GM18498 (cell line): ENCODE data around the gene INF2.

Source experiments
- ATAC-seq: cut with Tn5 transposase; IDR thresholded peaks from one replicate; pipeline ENCODE4 v1.9.1; 2021; ENCODE audit warnings: mild to moderate bottlenecking, moderate library complexity; ENCODE audit not compliant: unreplicated experiment

INF2 gene

DNA sequence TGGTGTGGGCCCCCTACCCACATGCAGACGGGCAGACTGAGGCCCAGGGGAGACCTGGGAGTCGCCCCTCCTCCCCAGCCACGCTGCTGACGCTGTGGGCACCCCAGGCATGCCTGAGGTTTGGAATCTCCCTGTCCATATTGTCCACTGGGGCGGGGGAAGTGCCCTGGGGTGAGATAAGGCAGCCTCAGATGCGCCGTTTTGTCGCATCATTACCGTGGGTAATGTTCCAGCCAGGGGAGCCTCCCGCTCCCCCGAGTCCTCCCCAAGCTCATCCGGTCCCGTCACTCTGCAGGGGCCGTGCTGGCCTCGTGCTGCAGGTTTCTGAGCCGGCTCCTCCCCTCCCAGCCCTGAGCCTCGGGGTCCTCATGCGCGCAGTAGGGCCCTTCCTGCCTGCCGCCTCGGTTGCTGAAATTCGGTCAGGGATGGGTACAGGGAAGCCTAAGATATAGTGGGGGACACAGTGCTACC lies 11.4 kb downstream of the INF2 start:
- no peak for ATAC-seq

GRCh38 chr14:104701383-104702076 lies 12.1 kb downstream of the INF2 start:
- no peak for ATAC-seq

GRCh38 chr14:104702106-104702505 lies 12.7 kb downstream of the INF2 start:
- no peak for ATAC-seq

GRCh38 chr14:104702673-104703072 lies 13.3 kb downstream of the INF2 start:
- ATAC-seq: no peak

DNA sequence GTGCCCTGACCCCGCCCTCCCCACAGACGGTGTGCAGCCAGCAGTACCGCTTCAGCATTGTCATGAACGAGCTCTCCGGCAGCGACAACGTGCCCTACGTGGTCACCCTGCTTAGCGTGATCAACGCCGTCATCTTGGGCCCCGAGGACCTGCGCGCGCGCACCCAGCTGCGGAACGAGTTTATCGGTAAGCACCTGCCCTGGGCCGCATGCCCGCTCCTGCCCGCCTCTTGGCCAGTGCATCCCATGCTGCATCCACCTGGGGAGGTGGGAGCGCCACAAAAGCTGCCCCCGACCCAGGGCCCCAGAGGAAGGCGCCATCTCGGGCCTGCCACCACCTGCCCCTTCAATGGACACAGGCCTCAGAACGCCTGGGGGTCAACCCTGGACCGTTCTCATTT lies 13.9 kb downstream of the INF2 start:
- no peak for ATAC-seq

DNA sequence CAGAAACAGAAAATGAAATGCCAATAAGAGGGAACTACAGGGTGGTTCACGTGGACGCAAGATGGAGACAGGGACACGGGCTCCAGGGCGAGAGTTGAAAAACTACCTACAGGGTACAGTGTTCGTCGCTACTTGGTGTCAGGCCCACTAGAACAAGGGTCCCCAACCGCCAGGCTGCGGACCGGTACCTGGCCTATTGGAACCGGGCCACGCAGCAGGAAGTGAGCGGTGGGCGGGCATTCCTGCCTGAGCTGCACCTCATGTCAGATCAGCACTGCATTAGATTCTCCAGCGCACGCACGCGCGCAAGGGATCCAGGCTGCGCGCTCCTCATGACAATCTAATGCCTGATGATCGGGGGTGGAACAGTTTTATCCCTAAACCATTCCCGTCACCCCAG lies 14.8 kb downstream of the INF2 start:
- no peak for ATAC-seq

- no peak for ATAC-seq
Observed at GRCh38 chr14:104705340-104706047, 16.1 kb downstream of the INF2 start.

DNA sequence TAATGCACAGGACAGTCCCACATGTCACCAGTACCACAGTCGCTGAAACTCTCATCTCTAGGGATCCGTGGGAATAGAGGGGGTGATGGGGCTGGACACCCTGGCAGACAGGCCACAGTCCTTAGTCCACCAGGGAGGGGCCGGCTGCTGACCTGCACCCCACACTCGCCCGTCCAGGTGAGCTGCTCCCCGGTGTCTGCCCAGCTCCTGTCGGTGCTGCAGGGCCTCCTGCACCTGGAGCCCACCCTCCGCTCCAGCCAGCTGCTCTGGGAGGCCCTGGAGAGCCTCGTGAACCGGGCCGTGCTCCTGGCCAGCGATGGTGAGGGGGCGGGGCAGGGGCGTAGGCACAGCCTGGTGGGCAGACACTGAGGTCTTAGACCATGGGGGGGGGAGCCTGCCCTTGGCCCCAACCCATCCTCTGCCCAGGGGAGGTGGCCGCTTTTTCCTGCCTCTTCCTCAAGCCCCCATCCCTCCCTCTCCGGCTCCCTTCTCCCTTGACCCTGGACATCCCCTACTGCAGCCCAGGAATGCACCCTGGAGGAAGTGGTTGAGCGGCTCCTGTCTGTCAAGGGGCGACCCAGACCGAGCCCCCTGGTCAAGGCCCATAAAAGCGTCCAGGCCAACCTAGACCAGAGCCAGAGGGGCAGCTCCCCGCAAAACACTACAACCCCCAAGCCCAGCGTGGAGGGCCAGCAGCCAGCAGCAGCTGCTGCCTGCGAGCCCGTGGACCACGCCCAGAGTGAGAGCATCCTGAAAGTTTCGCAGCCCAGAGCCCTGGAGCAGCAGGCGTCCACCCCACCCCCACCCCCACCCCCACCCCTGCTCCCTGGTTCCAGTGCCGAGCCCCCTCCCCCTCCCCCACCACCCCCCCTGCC lies 17.6 kb downstream of the INF2 start:
- ATAC-seq: no peak

GRCh38 chr14:104707608-104708595 lies 18.5 kb downstream of the INF2 start:
- no peak for ATAC-seq

DNA sequence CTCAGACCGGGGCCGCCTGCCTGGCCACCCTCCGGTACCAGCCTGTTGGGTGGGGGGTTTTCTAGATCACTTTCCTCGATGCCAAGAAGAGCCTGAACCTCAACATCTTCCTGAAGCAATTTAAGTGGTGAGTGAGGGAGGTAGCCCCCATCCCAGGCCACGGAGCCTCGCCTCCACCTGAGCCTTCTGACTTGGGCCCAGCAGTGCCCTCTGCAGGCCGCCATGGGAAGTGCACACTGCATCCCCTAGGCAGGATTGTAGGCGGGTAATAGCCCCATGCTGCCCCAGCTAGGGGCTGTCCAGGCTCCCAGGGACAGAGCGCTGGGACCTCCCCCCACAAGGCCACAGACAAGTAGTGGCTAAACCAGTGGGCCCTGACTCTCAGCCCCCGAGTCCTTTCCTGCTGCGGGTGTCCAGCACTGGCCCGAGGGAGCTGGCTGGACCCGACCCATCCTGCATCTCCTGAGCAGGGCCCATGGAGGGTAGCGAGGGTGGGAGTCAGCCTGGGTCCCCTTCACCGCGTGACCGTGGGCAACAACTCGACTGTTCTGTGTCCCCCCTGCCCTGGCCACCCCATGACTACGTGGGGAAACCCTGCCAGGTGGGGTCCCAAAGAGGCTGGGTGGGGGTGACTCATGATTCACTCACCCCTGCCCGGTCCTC lies 19.3 kb downstream of the INF2 start:
- peak; percentile 58 for ATAC-seq

DNA sequence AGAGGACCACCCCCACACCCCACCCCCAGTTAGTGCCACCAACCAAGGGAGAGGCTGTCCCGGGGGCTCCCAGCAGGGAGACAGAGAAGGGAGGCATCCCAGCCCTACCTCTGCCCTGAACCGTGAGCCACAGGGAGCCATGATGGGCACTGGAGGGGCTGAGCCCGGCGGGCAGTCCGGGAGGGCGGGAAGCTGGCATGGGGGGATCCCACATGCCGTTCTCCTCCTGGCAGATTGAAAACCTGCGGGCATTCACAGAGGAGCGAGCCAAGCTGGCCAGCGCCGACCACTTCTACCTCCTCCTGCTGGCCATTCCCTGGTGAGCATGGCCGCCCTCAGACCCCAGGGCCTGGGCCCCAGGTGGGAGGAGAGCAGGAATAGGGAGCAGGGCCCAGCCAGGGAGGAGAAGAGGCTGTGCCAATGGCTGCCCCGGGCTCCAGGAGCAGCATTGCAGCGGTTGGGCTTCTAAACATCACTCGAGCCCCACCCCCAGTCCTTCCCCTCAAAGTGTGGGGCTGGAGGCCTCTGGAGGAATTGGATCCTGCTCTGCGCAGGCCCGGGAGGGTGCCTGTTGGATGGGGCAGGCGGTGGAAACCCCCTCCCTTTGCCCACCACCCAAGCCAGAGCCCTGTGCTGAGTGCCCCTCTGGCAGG lies 20.1 kb downstream of the INF2 start:
- ATAC-seq: no peak

GRCh38 chr14:104710071-104710735 lies 20.8 kb downstream of the INF2 start:
- ATAC-seq: no peak

DNA sequence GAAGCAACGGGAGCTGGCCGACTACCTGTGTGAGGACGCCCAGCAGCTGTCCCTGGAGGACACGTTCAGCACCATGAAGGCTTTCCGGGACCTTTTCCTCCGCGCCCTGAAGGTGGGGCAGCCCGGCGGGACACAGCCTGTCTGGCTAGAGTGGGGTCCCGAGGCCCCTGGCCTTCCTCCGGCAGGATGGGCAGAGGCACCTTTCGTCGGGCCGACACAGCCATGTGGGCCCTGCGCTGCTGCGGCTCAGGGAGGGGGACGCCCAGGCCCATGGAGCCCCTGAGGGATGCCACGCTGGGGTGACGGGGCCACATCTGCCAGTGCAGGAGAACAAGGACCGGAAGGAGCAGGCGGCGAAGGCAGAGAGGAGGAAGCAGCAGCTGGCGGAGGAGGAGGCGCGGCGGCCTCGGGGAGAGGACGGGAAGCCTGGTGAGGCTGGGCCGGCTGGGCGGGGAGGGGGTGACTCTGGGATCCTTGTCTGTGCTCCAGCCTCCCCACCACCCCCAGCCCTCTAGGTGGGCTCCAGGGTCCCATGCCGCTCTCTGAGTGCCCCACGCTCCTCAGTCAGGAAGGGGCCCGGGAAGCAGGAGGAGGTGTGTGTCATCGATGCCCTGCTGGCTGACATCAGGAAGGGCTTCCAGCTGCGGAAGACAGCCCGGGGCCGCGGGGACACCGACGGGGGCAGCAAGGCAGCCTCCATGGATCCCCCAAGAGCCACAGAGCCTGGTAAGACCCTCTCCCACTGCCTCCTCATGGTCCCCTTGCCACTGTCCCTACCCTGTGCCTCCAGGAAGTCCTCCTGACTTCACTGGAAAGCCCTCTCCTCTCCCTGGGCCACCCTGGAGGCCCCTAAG lies 23.7 kb downstream of the INF2 start:
- ATAC-seq: no peak

DNA sequence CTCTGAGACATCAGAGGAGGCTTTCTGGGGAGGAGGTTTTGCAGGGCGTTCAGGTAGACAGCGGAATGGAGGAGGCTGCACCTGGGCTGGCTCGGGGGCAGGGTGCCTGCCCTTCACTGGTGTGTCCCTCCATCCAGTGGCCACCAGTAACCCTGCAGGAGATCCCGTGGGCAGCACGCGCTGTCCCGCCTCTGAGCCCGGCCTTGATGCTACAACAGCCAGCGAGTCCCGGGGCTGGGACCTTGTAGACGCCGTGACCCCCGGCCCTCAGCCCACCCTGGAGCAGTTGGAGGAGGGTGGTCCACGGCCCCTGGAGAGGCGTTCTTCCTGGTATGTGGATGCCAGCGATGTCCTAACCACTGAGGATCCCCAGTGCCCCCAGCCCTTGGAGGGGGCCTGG lies 24.6 kb downstream of the INF2 start:
- ATAC-seq: no peak

DNA sequence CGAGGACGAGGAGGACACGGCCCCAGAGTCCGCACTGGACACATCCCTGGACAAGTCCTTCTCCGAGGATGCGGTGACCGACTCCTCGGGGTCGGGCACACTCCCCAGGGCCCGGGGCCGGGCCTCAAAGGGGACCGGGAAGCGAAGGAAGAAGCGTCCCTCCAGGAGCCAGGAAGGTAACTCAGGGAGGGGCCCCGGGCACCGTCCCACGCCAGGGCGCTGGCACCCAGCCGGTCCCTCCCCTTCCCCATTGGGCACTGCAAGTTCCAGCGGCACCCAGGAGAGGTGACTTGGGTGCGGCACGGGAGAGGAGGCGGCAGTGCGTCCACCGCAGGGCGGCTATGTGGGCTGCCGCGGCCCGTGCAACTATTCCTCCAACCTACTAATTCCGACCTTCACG lies 25.3 kb downstream of the INF2 start:
- ATAC-seq: no peak

DNA sequence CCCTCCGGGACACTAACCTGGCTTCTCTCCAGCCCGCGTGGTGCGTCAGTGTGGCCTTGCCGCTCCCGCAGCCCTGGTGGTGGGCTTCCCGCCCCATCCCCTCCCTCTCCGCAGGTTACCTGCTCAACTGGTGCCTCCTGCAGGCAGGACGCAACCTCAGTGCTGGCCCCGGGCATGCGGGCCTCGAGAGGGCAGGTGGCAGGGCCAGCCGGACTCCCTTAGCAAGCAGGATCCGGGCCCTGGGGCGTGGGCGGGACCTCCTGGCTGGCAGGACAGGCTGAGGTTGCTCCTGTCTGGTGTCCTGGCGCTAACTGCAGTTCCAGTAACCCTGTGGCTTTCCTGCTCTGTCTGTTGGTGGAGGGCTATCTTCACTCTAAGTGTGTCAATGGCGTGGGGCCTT lies 26.0 kb downstream of the INF2 start:
- no peak for ATAC-seq

DNA sequence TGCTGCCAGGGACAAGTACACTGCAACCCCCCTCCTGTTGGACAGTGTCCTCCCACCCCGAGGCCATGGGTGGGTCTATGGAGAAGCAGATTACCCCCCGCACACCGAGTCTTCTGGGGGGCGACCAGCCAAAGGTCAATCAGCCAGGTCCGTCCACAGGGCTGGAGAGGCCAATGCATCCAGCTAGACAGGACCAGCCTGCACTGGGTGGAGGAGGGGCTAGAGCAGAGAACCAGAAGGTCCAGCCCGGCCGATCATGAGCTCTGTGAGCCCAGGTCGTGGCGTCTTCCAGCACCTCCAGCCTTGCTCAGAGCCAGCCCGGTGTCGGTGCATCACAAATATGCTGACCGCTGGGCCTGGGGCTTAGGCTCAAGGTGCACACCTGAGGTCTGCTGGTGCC lies 26.5 kb downstream of the INF2 start:
- ATAC-seq: no peak

GRCh38 chr14:104717137-104717536 lies 27.7 kb downstream of the INF2 start:
- no peak for ATAC-seq
